ENCODE data around the gene TRERF1.

GRCh38 chr6:42176981-42177380, 274.7 kb downstream of the TRERF1 start:
- TF ChIP-seq POLR2A (IDR thresholded peaks at IDR 0.05) (no peak), CTCF (IDR thresholded peaks at IDR 0.05) (no peak)
